AG04450 (cell line): ENCODE measurements around the gene CRYAB. TPM values are rescaled to one million over a fixed set of nuclear protein-coding genes. Genes with fewer than 3 reads are reported as not detected.

Experiments used
- CTCF ChIA-PET: fragments of 300-600, 350-600 bp; formaldehyde crosslinking; extraction: SDS; loops from one replicate; lab custom pipeline; 2022; ENCODE audit warnings: antibody characterized with exemption, inconsistent platforms; lab: Charles Lee
- POLR2A ChIA-PET: fragments of 350-600 bp; formaldehyde crosslinking; extraction: SDS; loops from one replicate; lab custom pipeline; 2021; ENCODE audit warnings: antibody characterized with exemption, inconsistent platforms; lab: Yijun Ruan, JAX
- DNase-seq: peaks from one replicate; pipeline ENCODE4 v3.0.0-alpha.2; 2011; ENCODE audit warnings: low read depth, low spot score
- H3K27ac ChIP-seq: one replicate; pipeline ENCODE4 v1.5.1; 2012; ENCODE audit warnings: low read depth, low read length, control low read depth
- H3K27me3 ChIP-seq: one replicate; pipeline ENCODE4 v1.6.0; 2012; ENCODE audit warnings: low read length; ENCODE audit not compliant: control insufficient read depth, insufficient read depth
- H3K4me3 ChIP-seq: 2 replicates; pipeline ENCODE4 v1.5.1; 2011; ENCODE audit warnings: mild to moderate bottlenecking, low read depth, low read length, control low read depth
- H3K9me3 ChIP-seq: 2 replicates; pipeline ENCODE4 v1.5.1; 2012; ENCODE audit warnings: low read length; ENCODE audit not compliant: control insufficient read depth, insufficient read depth
- CTCF ChIP-seq: IDR thresholded peaks from 2 replicates; pipeline ENCODE4 v1.5.1; 2011; ENCODE audit warnings: low read depth, low read length, control low read depth, inconsistent platforms
- polyA plus RNA-seq: library from polyadenylated mRNA; depleted of rRNA; stranded (reverse); fragments of >200 nt; gene quantifications from 2 replicates; pipeline ENCODE4 v1.2.3, GENCODE V29; 2011

The CRYAB gene
- polyA plus RNA-seq, 1 experiment = 6.3 TPM

- no peak for DNase-seq
- ChIA-PET CTCF (interaction anchor here (0.8 to 7.4 kb wide), 5 partner anchors 14 to 58 kb away, joined by 3 to 52 read pairs (median 3); no protein-coding TSS in a partner anchor), POLR2A (interaction anchor here (0.6 kb wide), 1 partner anchor 21 kb away, joined by 5 read pairs; no protein-coding TSS in a partner anchor)
- peak overlapping the region; percentile 46 for H3K4me3 ChIP-seq
- no peak for TF ChIP-seq CTCF
- no peaks in the 10 kb centered on the region for H3K9me3 ChIP-seq
- H3K27me3 ChIP-seq = no peaks in the 10 kb centered on the region
- H3K27ac ChIP-seq = peak overlapping the region; percentile 43
Measured at GRCh38 chr11:111938687-111939160, 27.2 kb upstream of the CRYAB start.

GRCh38 chr11:111937844-111938243, 26.3 kb upstream of the CRYAB start:
- H3K4me3 ChIP-seq = peak overlapping the region; percentile 70
- ChIA-PET CTCF (interaction anchor here (1.3 to 7.4 kb wide), 2 partner anchors 15 to 59 kb away, joined by 4 to 52 read pairs; no protein-coding TSS in a partner anchor), POLR2A (interaction anchor here (0.9 to 1.7 kb wide), 2 partner anchors 67 to 243 kb away, joined by 3 to 9 read pairs; partner anchors contain the start of gene ALG9)
- no peaks in the 10 kb centered on the region for H3K9me3 ChIP-seq
- DNase-seq = no peak
- H3K27ac ChIP-seq = peak overlapping the region; percentile 21
- TF ChIP-seq CTCF = no peak
- no peaks in the 10 kb centered on the region for H3K27me3 ChIP-seq

GRCh38 chr11:111937461-111937769, 25.8 kb upstream of the CRYAB start:
- H3K9me3 ChIP-seq = no peaks in the 10 kb centered on the region
- no peak overlapping the region for H3K27ac ChIP-seq

GRCh38 chr11:111936040-111936540, 24.5 kb upstream of the CRYAB start:
- TF ChIP-seq CTCF = no peak
- Histone ChIP-seq H3K27me3 (no peaks in the 10 kb centered on the region), H3K9me3 (no peaks in the 10 kb centered on the region), H3K4me3 (peak overlapping the region; percentile 70), H3K27ac (peak overlapping the region; percentile 80)
- ChIA-PET CTCF (interaction anchor here (1.9 to 7.4 kb wide), 3 partner anchors 9 to 61 kb away, joined by 8 to 52 read pairs (median 15); no protein-coding TSS in a partner anchor), POLR2A (interaction anchor here (0.7 to 1.7 kb wide), 2 partner anchors 32 to 65 kb away, joined by 4 to 9 read pairs; partner anchors contain the start of gene ALG9)
- DNase-seq = no peak

More at GRCh38 chr11:111937461-111937769, 25.8 kb upstream of the CRYAB start:
- Histone ChIP-seq H3K27me3 (no peaks in the 10 kb centered on the region), H3K4me3 (peak overlapping the region; percentile 70)
- TF ChIP-seq CTCF = no peak
- ChIA-PET CTCF (interaction anchor here (0.5 to 7.4 kb wide), 2 partner anchors 9 to 60 kb away, joined by 4 to 52 read pairs; no protein-coding TSS in a partner anchor), POLR2A (interaction anchor here (0.9 to 1.7 kb wide), 2 partner anchors 66 to 243 kb away, joined by 3 to 9 read pairs; partner anchors contain the start of gene ALG9)
- no peak for DNase-seq
